NCI-H2171 treated with DMSO at 0.1 percent for 48 hours (cell line): ENCODE data around the gene SOX10.

Source experiments
- DNase-seq: peaks from one replicate; lab custom pipeline; 2025; lab: John Stamatoyannopoulos, UW

SOX10 gene

DNA sequence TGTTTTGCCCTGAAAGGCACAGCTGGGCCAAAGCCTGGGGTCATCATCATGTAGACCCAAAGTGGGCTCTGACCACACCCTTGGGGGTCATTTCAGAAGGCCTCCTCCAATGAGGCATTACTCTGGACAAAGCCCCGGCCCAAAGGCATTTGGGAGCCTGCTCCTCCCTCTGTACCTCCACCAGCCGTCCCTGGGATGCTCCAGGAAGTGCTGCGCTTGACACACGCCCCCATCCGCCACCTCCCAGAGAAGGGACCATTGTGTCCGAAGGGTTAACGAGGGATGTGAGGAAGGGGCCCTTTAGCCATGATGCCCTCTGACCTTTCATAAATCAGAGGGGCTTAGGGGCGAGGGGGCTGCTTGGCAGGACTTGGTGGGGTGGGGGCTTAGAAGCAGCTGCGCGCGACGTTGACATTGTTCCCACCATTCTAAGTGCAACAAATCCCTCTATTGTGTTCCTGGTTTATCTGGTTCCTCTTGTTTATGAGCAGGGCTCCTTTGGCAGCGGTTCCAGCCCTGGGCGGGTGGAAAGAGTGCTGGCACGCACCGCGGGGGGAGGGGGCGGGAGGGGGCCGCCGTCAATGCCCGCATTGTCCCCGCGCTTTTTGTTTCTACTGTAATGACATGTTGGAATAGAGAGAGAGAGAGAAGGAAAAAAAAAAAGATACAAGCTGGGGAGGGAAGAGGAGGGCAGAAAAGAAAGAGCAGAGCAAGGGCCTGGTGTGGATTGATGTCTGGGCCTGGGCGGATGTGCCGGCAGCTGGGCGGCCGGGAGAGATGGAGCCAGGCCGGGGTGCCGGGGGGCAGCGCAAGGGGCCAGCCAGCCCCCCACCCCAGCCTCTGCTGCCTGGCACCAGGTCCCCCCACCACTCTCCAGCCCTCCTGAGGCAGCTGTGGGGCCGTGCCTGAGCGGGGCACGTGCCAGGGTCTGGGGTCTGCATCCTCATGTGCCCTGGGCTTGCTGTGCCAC, 32.1 kb upstream of the SOX10 start:
- DNase-seq: peak; percentile 32

DNA sequence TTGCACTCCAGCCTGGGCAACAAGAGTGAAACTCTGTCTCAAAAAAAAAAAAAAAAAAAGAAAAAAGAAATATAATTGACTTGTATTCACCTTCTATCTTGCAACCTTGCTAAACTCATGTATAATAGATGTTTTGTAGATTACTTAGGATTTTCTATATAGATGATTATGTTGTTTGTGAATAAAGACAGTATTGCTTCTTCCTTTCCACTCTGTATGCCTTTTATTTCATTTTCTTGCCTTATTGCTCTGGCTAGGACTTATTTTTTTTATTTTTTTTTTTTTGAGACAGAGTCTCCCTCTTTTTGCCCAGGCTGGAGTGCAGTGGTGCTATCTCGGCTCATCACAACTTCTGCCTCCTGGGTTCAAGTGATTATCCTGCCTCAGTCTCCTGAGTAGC, 29.7 kb upstream of the SOX10 start:
- no peak for DNase-seq

DNA sequence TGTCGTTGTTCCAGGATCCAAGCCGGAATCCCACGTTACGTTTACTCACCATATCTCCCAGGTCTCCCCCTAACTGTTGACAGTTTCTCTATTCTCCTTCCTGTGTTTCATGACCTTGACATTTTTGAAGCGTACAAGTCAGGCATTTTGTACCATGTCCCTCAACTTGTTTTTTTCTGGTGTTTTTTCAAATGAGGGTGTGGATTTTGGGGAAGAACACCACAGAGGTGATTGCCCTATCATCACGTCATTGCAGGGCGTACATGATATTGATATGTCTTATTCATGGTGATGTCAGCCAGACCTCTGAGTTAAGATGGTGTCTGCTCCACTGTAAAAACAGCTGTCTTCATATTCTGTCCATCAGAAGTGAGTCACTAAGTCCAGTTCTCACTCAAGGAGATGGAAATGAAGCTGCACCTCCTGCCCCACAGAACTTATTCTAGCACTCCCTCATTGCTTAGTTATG, 28.3 kb upstream of the SOX10 start:
- no peak for DNase-seq

DNA sequence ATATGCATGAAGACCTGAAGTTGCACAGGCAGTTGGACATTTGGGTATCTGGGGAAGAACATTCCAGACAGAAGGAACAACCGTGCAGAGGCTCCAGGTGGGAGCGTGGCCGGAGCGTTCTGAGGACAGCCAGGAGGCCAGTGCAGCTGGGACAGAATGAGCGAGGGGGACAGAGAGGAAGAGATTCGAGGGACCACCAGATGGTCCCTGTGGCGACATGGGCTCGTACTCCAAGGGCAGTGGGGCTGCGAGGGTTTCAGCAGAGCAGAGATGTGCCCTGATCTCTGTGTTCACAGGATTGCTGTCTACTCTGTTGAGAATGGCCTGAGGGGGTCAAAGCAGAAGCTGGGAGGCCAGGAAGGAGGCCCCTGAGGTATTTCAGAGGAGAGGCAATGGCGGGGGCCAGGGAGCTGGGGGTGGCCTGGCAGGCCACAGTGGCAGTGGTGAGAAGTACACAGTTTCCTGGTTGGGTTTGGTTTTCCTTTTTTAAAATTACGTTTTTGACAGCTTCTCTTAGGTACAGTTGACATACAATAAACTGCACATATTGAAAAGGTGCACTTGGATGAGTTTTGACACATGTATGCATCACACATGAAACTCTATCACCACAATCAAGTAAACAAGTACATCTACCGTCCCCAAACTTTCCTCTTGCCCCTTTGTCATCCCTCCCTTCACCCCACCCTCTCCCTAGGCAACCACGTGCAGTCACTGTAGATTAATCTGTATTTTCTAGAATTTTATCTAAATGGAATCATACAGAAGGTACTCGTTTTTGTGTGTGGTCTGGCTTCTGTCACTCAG, 24.8 kb upstream of the SOX10 start:
- no peak for DNase-seq

DNA sequence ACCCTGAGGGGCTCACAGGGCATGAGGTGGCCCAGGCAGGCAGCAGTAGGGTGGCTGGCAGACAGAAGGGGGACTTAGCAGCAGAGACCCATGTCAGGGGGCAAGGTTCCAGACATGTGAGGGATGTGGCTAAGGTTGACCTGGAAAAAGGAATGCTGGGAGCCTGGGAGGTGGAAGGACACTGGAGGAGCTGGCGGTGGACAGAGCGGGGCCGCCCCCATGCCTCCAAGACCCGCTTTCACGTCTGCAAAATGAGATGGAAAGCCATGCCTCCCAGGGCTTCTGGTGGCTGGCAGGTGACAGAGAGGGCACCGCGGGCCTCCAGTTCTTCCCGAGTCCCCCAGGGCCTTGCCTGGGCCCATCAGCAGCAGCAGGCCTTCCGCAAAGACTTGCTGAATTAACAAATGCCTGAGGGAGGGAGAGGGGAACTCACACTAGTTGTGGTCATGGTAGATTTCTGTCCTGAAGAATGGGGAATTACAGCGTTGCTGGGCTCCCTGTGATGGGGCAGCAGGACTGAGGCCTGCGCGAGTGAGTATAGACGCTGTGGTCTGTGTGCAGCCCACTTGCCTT, 23.1 kb upstream of the SOX10 start:
- DNase-seq: no peak

DNA sequence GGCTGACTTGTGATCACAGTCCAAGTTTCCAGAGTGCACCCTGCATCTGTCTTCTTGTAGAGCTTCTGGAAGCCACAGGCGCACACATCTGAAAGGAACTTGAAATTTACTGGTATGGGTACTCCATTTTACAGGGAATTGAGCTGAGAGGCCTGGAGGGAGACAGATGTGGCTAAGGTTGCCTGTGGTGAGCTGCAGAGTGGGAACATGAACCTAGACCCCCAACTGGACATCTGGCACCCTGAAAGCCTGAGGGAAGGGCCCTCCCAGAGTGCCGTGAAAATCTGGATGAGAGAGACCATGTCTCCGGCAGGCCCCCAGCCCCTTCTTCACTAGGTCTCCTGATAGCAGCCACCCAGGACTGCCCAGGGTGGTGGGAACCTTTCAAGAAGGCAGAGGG, 22.6 kb upstream of the SOX10 start:
- DNase-seq: no peak

DNA sequence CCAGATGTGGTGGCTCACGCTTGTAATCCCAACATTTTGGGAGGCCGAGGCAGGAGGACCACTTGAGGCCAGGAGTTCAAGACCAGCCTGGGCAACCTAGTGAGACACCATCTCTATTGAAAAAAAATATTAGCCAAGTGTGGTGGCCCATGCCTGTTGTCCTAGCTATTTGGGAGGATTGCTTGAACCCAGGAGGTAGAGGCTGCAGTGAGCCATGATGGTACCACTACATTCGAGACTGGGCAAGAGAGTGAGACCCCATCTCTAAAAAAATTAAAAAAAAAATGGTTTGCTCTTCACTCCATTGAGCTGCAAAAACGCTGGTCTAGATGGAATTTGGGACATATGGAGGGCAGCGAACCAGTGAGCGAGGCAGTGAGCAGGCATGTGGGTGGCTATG, 21.6 kb upstream of the SOX10 start:
- no peak for DNase-seq

DNA sequence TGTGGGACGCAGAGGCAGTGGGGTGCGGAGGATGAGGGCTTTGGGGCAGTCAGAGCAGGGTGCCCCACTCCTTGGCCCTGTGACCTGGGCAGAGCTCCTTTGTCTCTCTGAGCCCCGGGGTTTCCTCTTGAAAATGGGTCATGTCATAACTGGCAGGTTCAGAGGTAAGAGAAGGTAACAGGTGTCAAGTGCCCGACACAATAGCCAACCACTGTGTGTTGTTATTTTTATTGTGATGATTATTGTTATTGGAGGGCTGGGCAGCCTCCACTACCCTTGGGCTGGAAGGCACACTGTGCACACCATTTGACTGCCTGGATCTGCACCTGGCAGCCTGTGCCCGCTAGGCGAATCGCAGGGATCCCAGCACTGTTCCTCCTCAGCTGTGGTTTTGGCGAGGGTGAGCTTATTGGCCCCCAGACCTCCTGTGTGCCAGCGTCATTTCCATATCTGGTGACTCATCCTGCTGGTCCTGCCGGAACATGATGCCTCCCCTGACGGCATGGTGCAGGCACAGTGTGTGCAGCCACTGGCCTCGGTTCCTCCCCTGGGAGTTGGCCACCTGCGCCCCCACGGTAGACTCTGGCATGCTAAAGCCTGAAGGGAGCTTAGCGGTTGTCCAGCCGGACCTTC, 15.4 kb upstream of the SOX10 start:
- peak; percentile 81 for DNase-seq

DNA sequence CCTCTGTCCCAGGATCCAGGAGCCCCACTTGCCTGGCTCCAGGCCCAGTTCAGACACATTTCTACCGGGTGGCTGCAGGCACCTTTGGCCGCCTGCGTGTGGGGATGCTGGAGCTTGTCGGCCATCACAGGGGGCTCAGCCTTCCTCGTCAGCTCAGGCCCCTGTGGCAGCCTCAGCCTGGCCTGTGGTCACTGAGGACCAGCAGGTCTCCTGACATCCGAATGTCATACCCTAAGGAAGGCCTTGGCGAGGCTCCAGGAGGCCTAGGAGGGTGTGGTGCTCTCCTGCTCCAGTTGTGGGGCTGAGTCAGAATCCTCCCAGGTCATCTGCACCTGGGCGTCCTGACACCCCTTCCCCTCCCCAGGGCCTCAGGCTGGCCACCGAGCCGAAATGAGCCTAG, 14.9 kb upstream of the SOX10 start:
- no peak for DNase-seq

DNA sequence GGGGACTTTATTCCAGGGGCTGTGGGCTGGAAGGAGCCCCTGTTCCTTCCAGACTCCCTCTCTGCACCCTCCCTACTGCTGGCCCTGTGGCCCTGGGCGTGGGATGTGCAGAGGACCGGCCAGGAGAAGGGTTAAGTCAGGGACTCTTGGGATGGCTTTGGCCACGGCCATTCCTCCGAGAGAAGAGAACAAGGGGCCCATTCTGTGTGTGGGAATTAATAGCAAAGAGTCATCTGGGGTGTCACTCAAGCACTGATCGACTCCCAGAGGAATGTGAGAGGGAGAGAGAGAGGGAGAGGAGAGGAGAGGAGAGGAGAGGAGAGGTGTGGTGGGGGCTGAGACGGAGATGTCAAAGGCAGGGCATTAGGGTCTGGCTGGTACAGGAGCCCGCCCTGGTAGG, 14.2 kb upstream of the SOX10 start:
- DNase-seq: no peak

DNA sequence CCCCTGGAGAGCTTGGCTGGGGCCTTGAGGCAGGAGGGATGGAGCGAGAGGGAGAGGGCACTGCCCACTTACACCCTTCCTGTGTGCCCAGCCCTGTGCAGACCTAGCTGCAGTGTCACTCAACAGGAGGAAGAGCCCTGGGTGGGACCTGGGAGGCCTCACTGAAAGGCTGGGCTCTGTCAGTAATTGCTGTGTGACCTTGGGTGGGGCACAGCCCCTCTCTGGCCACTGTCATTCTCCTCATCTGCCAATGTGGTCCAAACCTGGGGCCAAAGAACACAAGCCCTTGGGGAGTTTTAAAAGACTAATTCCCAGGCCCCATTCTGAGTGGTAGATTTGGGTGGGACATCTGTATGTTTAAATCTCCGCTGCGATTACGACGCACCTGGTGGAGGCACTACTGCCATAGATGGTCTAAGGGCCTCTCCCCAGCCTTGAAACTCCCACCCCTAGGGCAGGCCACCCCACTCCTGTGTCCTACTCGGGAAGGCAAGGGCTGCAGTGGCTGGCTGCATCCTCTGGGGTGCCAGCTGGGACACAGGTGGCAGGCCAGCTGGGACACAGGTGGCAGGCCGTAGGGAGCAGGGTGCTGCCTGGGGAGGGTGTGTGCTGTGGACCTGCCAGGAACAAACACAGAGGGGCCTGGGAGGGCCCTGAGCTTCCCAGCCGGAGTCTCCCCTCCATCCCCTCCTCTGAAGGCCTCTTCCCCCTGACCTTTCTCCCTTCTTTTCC, 12.3 kb upstream of the SOX10 start:
- DNase-seq: peak; percentile 86

DNA sequence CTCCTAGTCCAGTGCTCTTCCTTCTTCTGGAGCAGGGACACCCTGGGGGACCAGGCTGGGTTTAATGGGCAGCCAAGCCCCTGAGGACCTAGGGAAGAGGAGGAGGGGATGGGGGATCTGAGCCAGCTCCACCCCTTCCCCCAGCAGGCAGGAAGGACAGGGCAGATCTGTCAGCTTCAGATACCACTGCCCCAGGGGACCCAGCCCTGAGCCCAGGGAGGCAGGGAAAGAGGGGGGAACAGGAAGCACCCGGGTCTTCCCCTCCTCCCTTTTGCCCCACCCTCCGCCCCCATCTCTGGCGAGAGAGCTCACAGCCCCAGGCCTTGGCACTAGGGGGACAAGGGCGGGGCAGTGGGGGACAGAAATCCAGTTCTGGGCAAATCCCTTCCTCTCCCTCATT, 11.7 kb upstream of the SOX10 start:
- peak; percentile 34 for DNase-seq

DNA sequence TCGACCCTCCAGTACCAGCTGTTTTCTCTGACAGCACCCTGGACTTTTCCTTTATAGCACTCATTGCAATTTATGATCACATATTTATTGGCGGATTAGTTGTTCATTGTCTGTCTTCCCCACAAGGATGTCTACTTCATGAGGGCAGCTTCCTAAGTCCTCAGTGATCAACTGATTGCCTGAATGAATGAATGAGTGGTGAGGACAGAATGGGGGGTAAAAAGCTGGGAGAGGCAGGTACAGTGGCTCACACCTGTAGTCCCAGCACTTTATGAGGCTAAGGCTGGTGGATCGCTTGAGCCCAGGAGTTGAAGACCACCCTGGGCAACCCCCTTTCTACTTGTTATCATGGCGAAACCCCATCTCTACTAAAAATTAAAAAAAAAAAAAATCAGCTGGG, 11.1 kb upstream of the SOX10 start:
- DNase-seq: no peak

DNA sequence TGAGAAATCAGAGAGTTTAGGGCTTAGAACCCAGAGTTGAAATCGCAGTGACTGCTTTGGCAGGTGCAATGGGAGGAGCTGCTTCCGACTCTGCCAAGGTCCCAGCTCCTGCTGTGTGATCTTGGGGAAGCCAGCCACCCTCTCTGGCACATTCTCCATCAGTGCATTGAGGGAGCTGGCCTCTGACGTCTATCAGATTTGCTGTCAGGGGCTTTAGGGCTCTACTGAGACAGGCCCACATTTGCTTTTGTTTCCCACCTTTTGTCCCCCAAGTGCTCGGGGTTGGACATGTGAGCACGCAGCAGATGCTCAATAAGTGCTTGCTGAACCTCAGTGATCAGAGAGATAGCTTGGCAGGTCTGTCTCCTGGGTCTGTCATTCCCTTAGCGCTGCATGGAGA, 10.6 kb upstream of the SOX10 start:
- DNase-seq: no peak

DNA sequence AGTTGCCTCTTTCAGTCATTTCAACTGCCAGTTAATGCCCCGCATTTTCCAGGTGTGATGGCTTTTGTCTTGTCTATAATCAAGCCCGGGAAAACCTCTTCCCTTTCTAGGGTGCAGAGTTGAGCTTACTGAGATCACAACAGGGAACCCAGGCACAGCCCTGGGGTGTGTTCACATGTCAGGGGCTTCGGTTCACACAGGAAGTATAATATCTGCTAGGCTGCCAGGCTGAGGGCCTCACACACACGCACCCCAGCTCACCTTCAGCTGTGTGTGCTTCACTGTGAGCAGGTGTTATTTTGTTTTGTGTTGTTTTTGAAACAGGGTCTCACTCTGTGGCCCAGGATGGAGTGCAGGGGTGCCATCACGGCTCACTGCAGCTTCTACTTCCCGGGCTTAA, 9.7 kb upstream of the SOX10 start:
- no peak for DNase-seq

DNA sequence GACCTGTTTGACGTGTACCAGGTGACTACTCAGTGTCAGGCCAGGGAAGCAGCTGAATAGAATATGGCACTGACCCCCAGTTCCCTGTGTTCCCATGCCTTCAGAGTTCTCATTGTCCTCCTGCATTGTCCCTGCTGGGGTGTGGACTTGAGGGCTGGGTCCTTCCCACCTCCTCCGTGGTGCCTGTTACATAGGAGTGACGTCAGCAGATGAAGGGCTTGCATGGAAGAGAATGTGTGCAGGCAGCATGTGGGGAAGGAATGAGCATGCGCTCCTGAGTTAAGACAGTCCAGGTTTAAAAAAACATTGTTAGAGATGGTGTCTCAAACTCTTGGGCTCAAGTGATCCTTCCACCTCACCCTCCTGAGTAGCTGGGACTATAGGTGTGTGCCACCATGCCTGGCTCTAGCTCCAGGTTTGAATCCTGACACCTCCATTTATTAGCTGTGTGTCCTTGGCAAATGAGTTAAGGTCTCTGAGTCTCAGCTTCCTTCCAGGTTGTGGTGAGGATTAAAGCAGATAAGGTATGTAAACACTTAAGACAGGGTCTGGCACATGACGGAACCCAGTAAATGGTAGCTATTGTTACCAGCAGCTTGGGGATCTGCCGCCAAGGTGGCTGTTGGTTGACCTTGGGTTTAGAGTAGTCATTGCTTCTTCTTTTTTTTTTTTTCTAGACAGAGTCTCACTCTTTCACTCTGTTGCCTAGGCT, 7.5 kb upstream of the SOX10 start:
- no peak for DNase-seq

DNA sequence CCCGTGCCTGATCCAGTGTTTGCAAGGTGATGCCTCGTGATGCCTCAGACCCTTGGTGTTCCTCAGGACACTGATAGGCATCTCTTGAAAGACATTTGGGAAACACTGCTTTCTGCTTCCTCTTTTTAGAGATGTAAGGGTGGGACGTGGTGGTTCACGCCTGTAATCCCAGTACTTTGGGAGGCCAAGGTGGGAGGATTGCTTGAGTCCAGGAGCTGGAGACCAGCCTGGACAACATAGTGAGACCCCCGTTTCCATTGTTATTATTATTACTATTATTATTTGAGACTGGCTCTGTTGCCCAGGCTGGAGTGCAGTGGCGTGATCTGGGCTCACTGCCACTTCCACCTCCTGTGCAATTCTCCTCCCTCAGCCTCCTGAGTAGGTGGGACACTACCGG, 6.5 kb upstream of the SOX10 start:
- DNase-seq: no peak

DNA sequence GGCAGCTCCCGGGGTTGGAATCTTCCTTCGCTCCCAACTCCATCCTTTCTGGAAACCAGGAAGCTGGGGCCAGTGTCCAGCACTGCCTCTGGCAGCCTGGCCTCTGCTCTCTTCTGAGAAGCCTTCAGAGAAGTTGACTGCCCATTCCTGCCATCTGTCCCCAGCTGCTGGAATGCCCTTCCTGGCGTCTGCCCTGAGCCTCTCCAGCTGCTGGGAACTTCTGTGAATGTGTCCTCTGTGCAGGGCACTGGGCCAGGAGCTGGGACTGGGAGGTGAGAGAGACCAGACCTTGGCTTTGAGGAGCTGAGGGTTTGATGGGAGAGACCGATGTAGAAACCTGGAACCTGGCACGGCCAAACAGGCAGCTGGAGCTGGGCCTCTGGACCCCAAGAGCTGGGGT, 5.9 kb upstream of the SOX10 start:
- DNase-seq: no peak

DNA sequence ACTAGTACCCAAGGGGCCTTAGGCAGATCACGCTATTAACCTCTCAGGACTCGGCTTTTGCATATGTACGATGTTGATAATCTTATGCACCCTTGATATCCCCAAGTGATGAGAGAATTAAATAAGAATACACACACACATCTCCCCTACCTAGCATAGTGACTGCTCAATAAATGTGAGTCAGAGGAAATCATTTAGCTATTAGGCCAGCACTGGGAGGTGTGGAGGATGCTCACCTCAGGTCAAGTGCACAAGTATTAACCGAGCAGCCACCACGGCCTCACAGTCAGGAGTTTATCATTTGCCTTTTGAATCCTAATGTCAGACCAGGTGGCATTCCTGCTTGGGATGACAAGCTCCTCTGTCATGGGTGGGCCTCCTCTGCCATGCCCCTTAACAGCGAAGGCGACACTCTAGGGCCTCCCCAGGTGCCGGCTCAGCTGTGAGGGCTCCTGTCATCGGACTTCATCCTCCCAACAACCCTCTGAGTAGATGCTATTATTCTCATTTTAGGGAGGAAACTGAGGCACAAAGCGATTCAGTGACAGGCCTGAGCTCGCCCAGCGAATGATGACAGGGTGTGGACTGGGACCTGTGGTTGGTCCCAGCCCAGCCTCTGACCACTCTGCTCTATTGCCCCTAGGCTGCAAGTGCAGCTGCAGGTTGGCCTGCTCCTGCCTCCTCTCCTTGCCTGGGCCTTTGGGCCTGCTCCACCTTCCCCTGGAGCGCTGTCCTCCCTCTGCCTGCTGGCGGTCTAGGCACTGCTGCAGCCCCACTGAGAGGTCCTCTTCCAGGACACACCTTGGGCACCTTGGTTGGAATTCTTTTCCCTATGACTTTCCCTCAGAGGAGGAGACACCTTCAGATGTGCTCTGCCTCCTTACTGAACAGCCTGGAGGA, 5.0 kb upstream of the SOX10 start:
- DNase-seq: no peak

DNA sequence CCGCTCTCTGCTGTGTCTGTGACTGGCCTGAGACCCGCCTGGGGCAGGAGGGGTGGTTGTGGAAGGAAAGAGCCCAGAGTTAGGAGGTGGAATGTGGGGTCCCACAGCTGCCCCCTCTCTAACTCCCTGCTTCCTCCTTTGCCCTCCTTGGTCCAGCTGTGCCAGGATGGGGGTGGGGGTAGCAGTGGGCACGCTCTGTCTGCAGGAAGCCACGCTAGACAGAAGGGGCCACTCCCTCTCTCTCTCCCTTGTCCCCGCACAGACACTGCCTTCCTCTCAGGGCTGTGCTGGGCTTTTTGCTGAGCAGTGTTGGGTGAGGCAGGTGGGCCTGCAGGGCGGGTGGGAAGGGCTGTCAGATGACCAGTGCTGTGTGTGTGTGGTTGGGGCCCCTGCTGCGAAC, 2.0 kb upstream of the SOX10 start:
- DNase-seq: no peak
